CD8-positive, alpha-beta memory T cell (primary cell): ENCODE results near the gene ITGA7. TPM values are rescaled to one million over a fixed set of nuclear protein-coding genes. Genes with fewer than 3 reads are reported as not detected.

Experiments used
- CTCF ChIA-PET: fragments of 350-600 bp; sonication (Branson Sonifier 250); formaldehyde crosslinking; loops from one replicate; lab custom pipeline; 2021; ENCODE audit warnings: antibody characterized with exemption; lab: Charles Lee
- POLR2A ChIA-PET: fragments of 350-600 bp; sonication (Branson Sonifier 250); formaldehyde crosslinking; loops from one replicate; lab custom pipeline; 2021; ENCODE audit warnings: antibody characterized with exemption; lab: Charles Lee
- DNase-seq, 5 donors: peaks; one replicate each; pipeline versions ENCODE4 v3.0.0 to v3.0.0-alpha.2; 2020 to 2022; ENCODE audit warnings: mixed read lengths in 1 of 5
- H3K27ac ChIP-seq: one replicate; pipeline ENCODE4 v1.7.0; 2013; ENCODE audit warnings: low read depth, mild to moderate bottlenecking, low read length, moderate library complexity
- H3K27me3 ChIP-seq: 2 replicates; pipeline ENCODE4 v1.7.0; 2013; ENCODE audit warnings: low read length, mild to moderate bottlenecking; ENCODE audit not compliant: insufficient read depth, poor library complexity, severe bottlenecking
- H3K36me3 ChIP-seq: 2 replicates; pipeline ENCODE4 v1.7.0; 2013; ENCODE audit warnings: mild to moderate bottlenecking, low read length, moderate library complexity; ENCODE audit not compliant: insufficient read depth
- H3K4me1 ChIP-seq: 2 replicates; pipeline ENCODE4 v1.7.0; 2013; ENCODE audit warnings: mild to moderate bottlenecking, low read length, moderate library complexity; ENCODE audit not compliant: insufficient read depth
- H3K4me3 ChIP-seq: 2 replicates; pipeline ENCODE4 v1.7.0; 2013; ENCODE audit warnings: mild to moderate bottlenecking, low read length
- H3K9me3 ChIP-seq: 2 replicates; pipeline ENCODE4 v1.7.0; 2013; ENCODE audit warnings: mild to moderate bottlenecking, low read length
- H3K27ac Mint-ChIP-seq, 8 donors: one replicate each; pipeline ENCODE4 v1.8.0; 2020 to 2021; ENCODE audit warnings: mixed read lengths in 8 of 8, mild to moderate bottlenecking in 6 of 8, inconsistent platforms in 3 of 8, moderate library complexity in 3 of 8
- H3K27me3 Mint-ChIP-seq, 2 donors: one replicate each; pipeline ENCODE4 v1.8.0; 2020 to 2021; ENCODE audit warnings: mixed read lengths in 2 of 2, mild to moderate bottlenecking in 1 of 2, moderate library complexity in 1 of 2
- H3K36me3 Mint-ChIP-seq, 3 donors: one replicate each; pipeline ENCODE4 v1.8.0; 2020 to 2021; ENCODE audit warnings: mixed read lengths in 3 of 3, inconsistent platforms in 1 of 3, mild to moderate bottlenecking in 1 of 3
- H3K4me1 Mint-ChIP-seq, 3 donors: one replicate each; pipeline ENCODE4 v1.8.0; 2020 to 2021; ENCODE audit warnings: mixed read lengths in 3 of 3, inconsistent platforms in 1 of 3, mild to moderate bottlenecking in 1 of 3
- H3K4me3 Mint-ChIP-seq, 7 donors: one replicate each; pipeline ENCODE4 v1.8.0; 2020 to 2021; ENCODE audit warnings: mixed read lengths in 7 of 7, mild to moderate bottlenecking in 6 of 7, moderate library complexity in 4 of 7, inconsistent platforms in 2 of 7
- H3K9me3 Mint-ChIP-seq, 5 donors: one replicate each; pipeline ENCODE4 v1.8.0; 2020 to 2022; ENCODE audit warnings: mixed read lengths in 5 of 5, mild to moderate bottlenecking in 3 of 5, moderate library complexity in 2 of 5, inconsistent platforms in 1 of 5
- polyA plus RNA-seq: library from polyadenylated mRNA; unstranded; fragments of 300-500 nt; fragmentation: Illumina TruSeq; gene quantifications from one replicate; pipeline ENCODE4 v1.2.3, GENCODE V29; 2021
- total RNA-seq, 2 experiments: library from RNA; stranded (reverse); gene quantifications; one replicate each; pipeline ENCODE4 v1.2.3, GENCODE V29; 2021

ITGA7 gene
- total and polyA plus RNA-seq, 3 experiments from 2014 or later = 0.36 to 3.1 (median 2.7) TPM

DNA sequence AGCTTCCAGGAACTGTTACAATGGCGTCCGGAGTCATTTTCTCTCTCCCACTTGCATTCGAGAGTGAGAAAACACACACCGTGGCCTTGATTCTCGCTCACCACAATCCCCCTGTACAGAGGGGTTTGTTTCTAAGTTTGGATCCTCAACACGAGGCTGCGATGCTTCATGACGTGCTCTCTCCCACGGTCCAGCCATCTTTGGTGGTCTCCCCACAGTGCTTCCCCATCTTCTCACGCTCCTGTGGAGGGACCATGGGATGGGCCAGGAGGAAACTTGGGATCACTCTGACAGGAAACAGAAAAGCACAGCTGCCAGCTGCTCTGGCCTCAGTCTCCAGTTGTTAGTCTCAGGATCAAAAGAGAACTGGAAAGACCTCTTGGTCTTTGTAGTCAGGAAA, 42.9 kb downstream of the ITGA7 start:
- H3K36me3 ChIP-seq = no peaks in the 10 kb centered on the region
- H3K27me3 ChIP-seq = no peaks in the 10 kb centered on the region
- no peaks in the 10 kb centered on the region for H3K4me1 ChIP-seq
- H3K27me3 Mint-ChIP-seq = peaks cover 2 to 10% of the 10 kb centered on the region in 2 donors
- ChIA-PET CTCF (interaction anchor here (1.8 kb wide), 1 partner anchor 19 kb away, joined by 5 read pairs; no protein-coding TSS in a partner anchor), POLR2A (no interaction called here)
- H3K4me3 ChIP-seq = no peak overlapping the region
- H3K9me3 Mint-ChIP-seq = no peaks in the 10 kb centered on the region
- H3K4me3 Mint-ChIP-seq = no peak overlapping the region
- no peak for DNase-seq
- no peaks in the 10 kb centered on the region for H3K9me3 ChIP-seq
- no peaks in the 10 kb centered on the region for H3K4me1 Mint-ChIP-seq
- no peak overlapping the region for H3K27ac Mint-ChIP-seq
- H3K27ac ChIP-seq = no peak overlapping the region
- H3K36me3 Mint-ChIP-seq = no peaks in the 10 kb centered on the region

DNA sequence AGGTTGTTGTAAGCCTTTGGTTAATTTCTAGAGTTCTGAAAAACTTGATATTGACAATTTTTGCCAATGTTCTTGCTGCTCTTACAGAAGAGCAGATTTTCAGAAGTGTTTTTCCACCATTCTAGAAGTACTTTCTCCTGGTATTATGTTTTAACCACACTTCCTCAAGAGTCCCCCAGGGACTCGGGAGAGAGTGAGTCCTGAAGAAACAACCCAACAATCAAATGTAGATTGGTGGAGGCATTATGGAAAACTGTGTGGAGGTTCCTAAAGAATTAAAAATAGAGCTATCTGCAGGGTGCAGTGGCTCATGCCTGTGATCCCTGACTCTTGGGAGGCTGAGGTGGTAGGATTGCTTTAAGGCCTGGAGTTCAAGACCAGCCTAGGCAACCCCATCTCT, 44.3 kb downstream of the ITGA7 start:
- peaks cover 7% of the 10 kb centered on the region in 2 donors for H3K27me3 Mint-ChIP-seq
- no peaks in the 10 kb centered on the region for H3K36me3 Mint-ChIP-seq
- no peak overlapping the region for H3K4me3 ChIP-seq
- no peaks in the 10 kb centered on the region for H3K36me3 ChIP-seq
- ChIA-PET POLR2A (no interaction called here), CTCF (interaction anchor here (1.8 kb wide), 1 partner anchor 17 kb away, joined by 5 read pairs; no protein-coding TSS in a partner anchor)
- H3K4me1 Mint-ChIP-seq = no peaks in the 10 kb centered on the region
- DNase-seq = no peak
- H3K27ac ChIP-seq = no peak overlapping the region
- peaks cover 4% of the 10 kb centered on the region for H3K27me3 ChIP-seq
- H3K4me1 ChIP-seq = no peaks in the 10 kb centered on the region
- no peaks in the 10 kb centered on the region for H3K9me3 Mint-ChIP-seq
- no peak overlapping the region for H3K4me3 Mint-ChIP-seq
- H3K9me3 ChIP-seq = no peaks in the 10 kb centered on the region
- H3K27ac Mint-ChIP-seq = no peak overlapping the region

DNA sequence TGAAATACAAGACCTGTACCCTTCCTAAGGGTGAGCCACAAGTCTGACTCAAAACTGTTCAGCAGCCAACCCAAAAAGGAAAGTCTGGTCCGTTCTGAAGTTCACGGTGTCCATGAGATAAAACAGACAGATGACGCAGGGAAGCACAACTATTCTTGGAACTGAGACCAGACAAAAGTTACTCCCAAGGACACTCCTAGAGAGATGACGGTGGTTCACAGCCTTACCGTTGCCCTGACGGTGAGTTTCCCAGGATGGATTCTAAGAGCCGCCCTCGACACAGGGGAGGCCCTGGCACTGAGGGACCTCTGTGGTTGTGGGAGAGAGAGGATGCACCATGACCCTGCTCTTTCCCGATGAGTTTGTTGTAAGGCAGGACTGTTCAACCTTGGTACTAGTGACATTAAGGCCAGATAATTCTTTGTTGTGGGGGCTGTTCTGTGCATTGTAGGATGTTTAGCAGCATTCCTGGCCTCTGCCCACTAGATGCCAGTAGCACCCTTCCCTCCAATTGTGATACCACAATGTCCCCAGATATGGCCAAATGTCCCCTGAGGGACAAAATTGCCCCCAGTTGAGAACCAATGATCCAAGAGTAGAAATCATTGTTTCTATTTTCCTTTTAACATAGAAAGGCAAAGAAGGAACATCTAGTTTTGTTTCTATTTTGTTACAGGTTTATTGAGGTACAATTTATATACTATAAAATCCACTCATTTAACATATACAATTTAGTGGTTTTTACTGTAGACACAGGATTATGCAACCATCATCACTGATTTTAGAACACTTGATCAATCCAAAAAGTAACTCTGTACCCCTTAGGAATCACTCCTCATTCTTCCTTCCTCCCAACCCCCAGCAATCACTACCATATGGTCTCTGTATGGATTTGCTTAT, 48.0 kb downstream of the ITGA7 start:
- Mint-ChIP-seq H3K27ac (peak overlapping the region in 1 of 8 donors; percentile 51), H3K27me3 (peaks cover 4 to 9% of the 10 kb centered on the region in 2 donors), H3K9me3 (no peaks in the 10 kb centered on the region), H3K4me3 (no peak overlapping the region), H3K4me1 (peaks cover 0 to 4% (median 1%) of the 10 kb centered on the region in 3 donors), H3K36me3 (no peaks in the 10 kb centered on the region)
- peaks cover 4% of the 10 kb centered on the region for H3K27me3 ChIP-seq
- CTCF ChIA-PET = interaction anchor here (0.6 to 4.4 kb wide), 2 partner anchors 15 to 41 kb away, joined by 3 to 108 read pairs; no protein-coding TSS in a partner anchor
- POLR2A ChIA-PET = no interaction called here
- no peak overlapping the region for H3K4me3 ChIP-seq
- H3K9me3 ChIP-seq = no peaks in the 10 kb centered on the region
- H3K36me3 ChIP-seq = no peaks in the 10 kb centered on the region
- no peaks in the 10 kb centered on the region for H3K4me1 ChIP-seq
- no peak overlapping the region for H3K27ac ChIP-seq
- no peak for DNase-seq

DNA sequence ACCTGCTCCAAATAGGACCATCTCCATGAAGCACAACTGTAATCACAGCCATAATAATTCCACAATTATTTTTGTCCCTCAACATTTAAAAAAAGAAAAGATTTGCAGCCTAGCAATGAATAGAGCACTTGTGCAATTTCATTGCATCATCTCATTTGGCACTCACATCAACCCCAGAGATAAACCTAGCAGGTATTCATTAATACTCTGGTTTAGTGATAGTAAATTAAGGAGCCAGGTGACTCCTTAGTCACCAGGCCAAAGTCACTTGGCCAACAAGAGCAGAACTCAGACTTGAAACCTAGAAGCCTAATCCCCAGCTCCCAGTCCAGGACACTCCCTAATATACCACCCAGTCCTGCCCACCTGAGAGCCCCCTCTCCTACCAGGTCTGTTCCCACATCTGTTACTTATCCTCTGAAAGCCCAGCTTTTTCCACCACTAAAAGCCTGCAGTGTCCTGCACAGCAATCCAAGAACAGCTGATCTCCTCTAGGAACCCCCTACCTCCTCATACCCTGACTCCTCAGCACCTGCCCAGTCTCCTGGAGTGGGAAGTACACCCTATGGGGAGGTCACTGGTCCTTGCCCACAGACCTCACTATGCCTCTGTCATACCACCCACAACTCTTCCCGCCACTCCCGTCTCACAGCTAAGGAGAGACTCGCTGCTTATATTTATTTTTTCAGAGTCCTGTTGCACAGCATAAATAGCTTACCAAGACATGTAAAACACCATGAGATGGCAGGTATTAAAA, 48.9 kb downstream of the ITGA7 start:
- H3K27me3 ChIP-seq = peaks cover 4% of the 10 kb centered on the region
- H3K27me3 Mint-ChIP-seq = peaks cover 4 to 9% of the 10 kb centered on the region in 2 donors
- H3K36me3 Mint-ChIP-seq = no peaks in the 10 kb centered on the region
- no peaks in the 10 kb centered on the region for H3K9me3 ChIP-seq
- H3K9me3 Mint-ChIP-seq = no peaks in the 10 kb centered on the region
- no peaks in the 10 kb centered on the region for H3K36me3 ChIP-seq
- DNase-seq = no peak
- POLR2A ChIA-PET = no interaction called here
- no peak overlapping the region for H3K4me3 ChIP-seq
- no peak overlapping the region for H3K4me3 Mint-ChIP-seq
- CTCF ChIA-PET = interaction anchor here (0.6 to 4.4 kb wide), 4 partner anchors 14 to 471 kb away, joined by 3 to 108 read pairs (median 3); no protein-coding TSS in a partner anchor
- H3K4me1 Mint-ChIP-seq = peaks cover 0 to 4% (median 1%) of the 10 kb centered on the region in 3 donors
- no peaks in the 10 kb centered on the region for H3K4me1 ChIP-seq
- H3K27ac ChIP-seq = no peak overlapping the region
- H3K27ac Mint-ChIP-seq = peak overlapping the region in 2 of 8 donors; percentile 19 to 55

DNA sequence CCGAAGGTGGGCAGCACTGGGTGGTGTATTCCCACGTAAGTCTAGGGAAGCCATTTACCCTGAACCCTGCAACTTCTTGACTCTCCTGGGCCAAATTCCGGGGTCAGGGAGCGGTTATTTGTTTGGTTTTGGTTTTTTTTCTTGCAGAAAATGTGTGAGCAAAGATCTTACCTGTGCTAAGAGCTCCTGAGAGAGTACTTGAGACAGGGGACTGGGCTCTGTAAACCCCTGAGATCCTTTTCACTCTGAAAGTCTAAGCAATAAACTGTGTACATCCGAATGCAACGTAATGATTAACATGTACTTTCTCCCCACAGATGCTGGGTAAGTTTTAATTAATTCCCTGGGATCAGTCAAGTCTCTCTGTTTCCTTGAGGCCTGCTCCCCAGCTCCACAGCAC, 49.5 kb downstream of the ITGA7 start:
- no peaks in the 10 kb centered on the region for H3K9me3 ChIP-seq
- DNase-seq = no peak
- ChIA-PET CTCF (interaction anchor here (0.8 to 4.4 kb wide), 3 partner anchors 14 to 470 kb away, joined by 3 to 108 read pairs (median 3); no protein-coding TSS in a partner anchor), POLR2A (no interaction called here)
- no peak overlapping the region for H3K27ac ChIP-seq
- peak overlapping the region in 2 of 8 donors; percentile 19 to 55 for H3K27ac Mint-ChIP-seq
- H3K4me3 Mint-ChIP-seq = no peak overlapping the region
- no peaks in the 10 kb centered on the region for H3K4me1 ChIP-seq
- H3K36me3 Mint-ChIP-seq = no peaks in the 10 kb centered on the region
- peaks cover 4% of the 10 kb centered on the region for H3K27me3 ChIP-seq
- no peak overlapping the region for H3K4me3 ChIP-seq
- H3K36me3 ChIP-seq = no peaks in the 10 kb centered on the region
- H3K4me1 Mint-ChIP-seq = peaks cover 0 to 5% (median 2%) of the 10 kb centered on the region in 3 donors
- peaks cover 0 to under 1% (median 0%) of the 10 kb centered on the region in 5 donors for H3K9me3 Mint-ChIP-seq
- peaks cover 4 to 9% of the 10 kb centered on the region in 2 donors for H3K27me3 Mint-ChIP-seq

DNA sequence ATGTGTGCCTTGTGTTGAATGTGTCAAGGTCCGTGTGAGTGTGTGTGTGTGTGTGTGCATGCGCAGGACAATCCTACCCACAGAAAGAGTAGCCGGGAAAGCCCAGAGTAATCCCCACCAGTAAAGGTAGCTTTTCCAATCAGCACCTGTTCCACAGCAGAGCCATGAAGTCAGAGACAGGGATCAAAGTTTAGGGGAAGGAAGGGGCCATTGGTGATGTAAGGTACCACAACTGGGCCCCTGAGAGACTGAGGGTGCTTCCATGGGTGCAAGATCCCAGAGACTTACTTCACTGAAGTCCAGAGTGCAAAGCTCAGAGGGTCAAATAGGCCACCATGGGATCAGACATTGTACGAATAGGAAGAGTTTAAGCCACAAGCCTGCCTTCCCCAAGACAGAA, 50.5 kb downstream of the ITGA7 start:
- Histone ChIP-seq H3K9me3 (no peaks in the 10 kb centered on the region), H3K36me3 (no peaks in the 10 kb centered on the region), H3K27ac (no peak overlapping the region), H3K4me3 (no peak overlapping the region), H3K4me1 (no peaks in the 10 kb centered on the region), H3K27me3 (peaks cover 4% of the 10 kb centered on the region)
- H3K27ac Mint-ChIP-seq = no peak overlapping the region
- peak overlapping the region in 1 of 7 donors; percentile 55 for H3K4me3 Mint-ChIP-seq
- peaks cover 4 to 8% of the 10 kb centered on the region in 2 donors for H3K27me3 Mint-ChIP-seq
- no peaks in the 10 kb centered on the region for H3K36me3 Mint-ChIP-seq
- DNase-seq = no peak
- peaks cover 4 to 14% (median 7%) of the 10 kb centered on the region in 3 donors for H3K4me1 Mint-ChIP-seq
- H3K9me3 Mint-ChIP-seq = peaks cover 0 to 3% (median 0%) of the 10 kb centered on the region in 5 donors
- ChIA-PET POLR2A (no interaction called here), CTCF (interaction anchor here (0.8 to 4.4 kb wide), 11 partner anchors 10 to 593 kb away, joined by 3 to 108 read pairs (median 5); no protein-coding TSS in a partner anchor)

DNA sequence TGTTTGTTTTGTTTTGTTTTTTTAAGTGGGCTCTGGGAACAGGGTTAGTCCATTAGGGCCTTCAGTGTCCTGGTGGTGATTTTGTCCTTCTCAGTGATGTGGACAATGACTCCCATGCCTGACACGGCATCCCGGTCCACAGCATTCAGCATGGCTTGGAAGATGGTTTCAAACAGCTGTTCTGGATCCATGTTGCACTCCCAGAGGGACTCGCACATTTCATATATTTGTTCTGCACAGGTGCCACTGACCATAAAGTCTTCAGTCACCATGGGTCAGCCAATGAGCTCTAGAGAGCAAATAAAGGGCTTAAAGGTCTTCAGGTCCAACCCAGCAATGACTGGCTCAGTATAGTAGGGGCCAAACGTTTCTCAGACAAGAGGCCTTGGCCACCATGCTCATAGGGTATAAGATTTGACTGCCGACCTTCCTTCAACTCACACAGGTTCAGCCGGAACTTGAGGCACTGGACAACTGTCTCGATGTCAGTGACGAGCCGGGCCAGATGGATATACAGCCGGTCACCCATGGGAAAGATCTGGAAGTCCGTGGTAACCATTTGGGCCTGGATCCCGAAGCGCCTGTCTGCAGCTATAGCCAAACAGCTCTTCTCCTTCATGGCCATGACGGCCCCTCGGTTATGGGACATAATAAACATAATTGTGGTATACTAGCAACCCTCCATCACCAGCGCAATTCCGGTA, 53.0 kb downstream of the ITGA7 start:
- no peak for DNase-seq
- POLR2A ChIA-PET = interaction anchor here (0.6 kb wide), 1 partner anchor 1893 kb away, joined by 5 read pairs; no protein-coding TSS in a partner anchor
- peaks cover 7 to 15% (median 7%) of the 10 kb centered on the region in 3 donors for H3K4me1 Mint-ChIP-seq

More for the DNA sequence above, 53.0 kb downstream of the ITGA7 start:
- H3K36me3 Mint-ChIP-seq = no peaks in the 10 kb centered on the region
- CTCF ChIA-PET = interaction anchor here (1.1 to 2.1 kb wide), 2 partner anchors 9 to 25 kb away, joined by 4 to 5 read pairs; no protein-coding TSS in a partner anchor
- H3K27me3 Mint-ChIP-seq = peaks cover 4 to 6% of the 10 kb centered on the region in 2 donors
- H3K4me1 ChIP-seq = no peaks in the 10 kb centered on the region
- no peaks in the 10 kb centered on the region for H3K36me3 ChIP-seq
- H3K27ac ChIP-seq = no peak overlapping the region
- no peak overlapping the region for H3K27ac Mint-ChIP-seq
- peaks cover 0 to 3% (median 0%) of the 10 kb centered on the region in 5 donors for H3K9me3 Mint-ChIP-seq
- H3K4me3 Mint-ChIP-seq = no peak overlapping the region
- no peak overlapping the region for H3K4me3 ChIP-seq
- H3K9me3 ChIP-seq = no peaks in the 10 kb centered on the region
- H3K27me3 ChIP-seq = peaks cover 4% of the 10 kb centered on the region
